Measurements from ENCODE around the gene PAM16.

PAM16 gene

DNA sequence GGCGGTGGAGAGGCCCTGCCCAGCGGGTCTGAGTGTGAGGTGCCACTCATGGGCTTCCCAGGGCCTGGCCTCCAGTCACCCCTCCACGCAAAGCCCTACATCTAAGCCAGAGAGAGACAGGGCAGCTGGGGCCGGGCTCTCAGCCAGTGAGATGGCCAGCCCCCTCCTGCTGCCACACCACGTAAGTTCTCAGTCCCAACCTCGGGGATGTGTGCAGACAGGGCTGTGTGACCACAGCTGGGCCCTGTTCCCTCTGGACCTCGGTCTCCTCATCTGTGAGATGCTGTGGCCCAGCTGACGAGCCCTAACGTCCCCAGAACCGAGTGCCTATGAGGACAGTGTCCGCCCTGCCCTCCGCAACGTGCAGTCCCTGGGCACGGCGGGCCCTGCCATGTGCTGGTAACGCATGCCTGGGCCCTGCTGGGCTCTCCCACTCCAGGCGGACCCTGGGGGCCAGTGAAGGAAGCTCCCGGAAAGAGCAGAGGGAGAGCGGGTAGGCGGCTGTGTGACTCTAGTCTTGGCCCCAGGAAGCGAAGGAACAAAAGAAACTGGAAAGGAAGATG lies 31.8 kb upstream of the PAM16 start:
- Histone ChIP-seq H3K36me3 (ENCODE audit: low read depth) (peaks cover 11% of the 10 kb centered on the region), H3K4me3 (ENCODE audit: severe bottlenecking) (no peak overlapping the region), H3K4me1 (ENCODE audit: insufficient read depth, poor library complexity, severe bottlenecking) (peaks cover 4% of the 10 kb centered on the region), H3K27ac (ENCODE audit: poor library complexity, severe bottlenecking) (no peak overlapping the region), H3K27me3 (ENCODE audit: insufficient read depth, poor library complexity, severe bottlenecking) (no peaks in the 10 kb centered on the region), H3K9me3 (ENCODE audit: severe bottlenecking) (no peaks in the 10 kb centered on the region)
- ATAC-seq (ENCODE audit: low read depth) (no peak), DNase-seq (ENCODE audit: low spot score) (no peak)
- TF ChIP-seq, protein P1, sequence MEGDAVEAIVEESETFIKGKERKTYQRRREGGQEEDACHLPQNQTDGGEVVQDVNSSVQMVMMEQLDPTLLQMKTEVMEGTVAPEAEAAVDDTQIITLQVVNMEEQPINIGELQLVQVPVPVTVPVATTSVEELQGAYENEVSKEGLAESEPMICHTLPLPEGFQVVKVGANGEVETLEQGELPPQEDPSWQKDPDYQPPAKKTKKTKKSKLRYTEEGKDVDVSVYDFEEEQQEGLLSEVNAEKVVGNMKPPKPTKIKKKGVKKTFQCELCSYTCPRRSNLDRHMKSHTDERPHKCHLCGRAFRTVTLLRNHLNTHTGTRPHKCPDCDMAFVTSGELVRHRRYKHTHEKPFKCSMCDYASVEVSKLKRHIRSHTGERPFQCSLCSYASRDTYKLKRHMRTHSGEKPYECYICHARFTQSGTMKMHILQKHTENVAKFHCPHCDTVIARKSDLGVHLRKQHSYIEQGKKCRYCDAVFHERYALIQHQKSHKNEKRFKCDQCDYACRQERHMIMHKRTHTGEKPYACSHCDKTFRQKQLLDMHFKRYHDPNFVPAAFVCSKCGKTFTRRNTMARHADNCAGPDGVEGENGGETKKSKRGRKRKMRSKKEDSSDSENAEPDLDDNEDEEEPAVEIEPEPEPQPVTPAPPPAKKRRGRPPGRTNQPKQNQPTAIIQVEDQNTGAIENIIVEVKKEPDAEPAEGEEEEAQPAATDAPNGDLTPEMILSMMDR (IDR thresholded peaks at IDR 0.05; ENCODE audit: poor library complexity, severe bottlenecking), result no peak

GRCh38 chr16:4381935-4382794 lies 31.0 kb upstream of the PAM16 start:
- Histone ChIP-seq H3K9me3 (ENCODE audit: severe bottlenecking) (no peaks in the 10 kb centered on the region), H3K27ac (ENCODE audit: poor library complexity, severe bottlenecking) (no peak overlapping the region), H3K36me3 (ENCODE audit: low read depth) (peaks cover 11% of the 10 kb centered on the region), H3K4me3 (ENCODE audit: severe bottlenecking) (no peak overlapping the region), H3K27me3 (ENCODE audit: insufficient read depth, poor library complexity, severe bottlenecking) (no peaks in the 10 kb centered on the region), H3K4me1 (ENCODE audit: insufficient read depth, poor library complexity, severe bottlenecking) (peaks cover 7% of the 10 kb centered on the region)
- TF ChIP-seq, protein P1 (IDR thresholded peaks at IDR 0.05; ENCODE audit: poor library complexity, severe bottlenecking), result no peak
- ATAC-seq (ENCODE audit: low read depth) (no peak), DNase-seq (ENCODE audit: low spot score) (no peak)

- Histone ChIP-seq H3K36me3 (ENCODE audit: low read depth) (peaks cover 11% of the 10 kb centered on the region), H3K4me3 (ENCODE audit: severe bottlenecking) (no peak overlapping the region), H3K27me3 (ENCODE audit: insufficient read depth, poor library complexity, severe bottlenecking) (no peaks in the 10 kb centered on the region), H3K9me3 (ENCODE audit: severe bottlenecking) (no peaks in the 10 kb centered on the region), H3K4me1 (ENCODE audit: insufficient read depth, poor library complexity, severe bottlenecking) (peaks cover 15% of the 10 kb centered on the region), H3K27ac (ENCODE audit: poor library complexity, severe bottlenecking) (no peak overlapping the region)
- DNase-seq (ENCODE audit: low spot score) (no peak), ATAC-seq (ENCODE audit: low read depth) (no peak)
- TF ChIP-seq, protein P1 (IDR thresholded peaks at IDR 0.05; ENCODE audit: poor library complexity, severe bottlenecking), result no peak
Measured at GRCh38 chr16:4381072-4381934, 30.2 kb upstream of the PAM16 start.

DNA sequence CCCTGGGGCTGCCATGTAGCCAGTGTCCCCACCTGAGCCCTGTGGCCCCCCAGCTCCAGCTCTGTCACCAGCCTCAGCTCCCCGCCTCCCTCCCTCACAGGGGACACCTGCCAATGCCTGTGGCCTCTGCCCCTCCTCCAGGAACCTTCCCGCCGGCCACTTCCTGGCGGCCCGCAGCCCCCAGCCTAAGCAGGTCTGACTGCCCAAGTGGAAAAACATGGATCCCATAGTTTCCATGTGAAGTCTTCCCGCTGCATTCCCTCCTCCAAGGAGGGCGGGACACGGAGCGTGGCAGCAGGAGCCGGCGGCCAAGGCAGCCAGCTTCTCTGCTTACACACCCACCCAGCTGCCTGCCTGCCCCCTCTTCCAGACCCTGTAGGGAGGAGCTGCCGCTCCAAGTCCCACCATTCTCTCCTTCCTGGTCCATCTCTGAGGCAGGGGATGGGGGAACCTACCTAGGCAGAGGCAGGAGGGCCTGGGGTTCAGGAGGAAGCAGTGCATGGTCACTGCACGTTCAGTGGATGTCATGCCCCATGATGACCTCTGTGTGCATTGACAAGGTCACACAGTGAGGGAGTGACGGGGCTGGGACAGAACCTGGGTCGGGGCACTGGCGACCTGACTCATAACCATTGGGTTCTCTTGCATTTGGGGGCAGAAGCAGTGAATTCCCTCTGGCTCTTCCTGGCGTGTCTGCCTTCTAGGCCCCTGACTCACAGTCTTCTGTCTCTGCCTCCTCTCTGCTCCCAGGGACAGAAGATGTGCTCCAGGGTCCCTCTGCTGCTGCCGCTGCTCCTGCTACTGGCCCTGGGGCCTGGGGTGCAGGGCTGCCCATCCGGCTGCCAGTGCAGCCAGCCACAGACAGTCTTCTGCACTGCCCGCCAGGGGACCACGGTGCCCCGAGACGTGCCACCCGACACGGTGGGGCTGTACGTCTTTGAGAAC lies 29.3 kb upstream of the PAM16 start:
- no peak overlapping the region for H3K27ac ChIP-seq (ENCODE audit: poor library complexity, severe bottlenecking)
- H3K4me3 ChIP-seq (ENCODE audit: severe bottlenecking), result no peak overlapping the region
- no peak for DNase-seq (ENCODE audit: low spot score)
- H3K36me3 ChIP-seq (ENCODE audit: low read depth), result peaks cover 11% of the 10 kb centered on the region
- TF ChIP-seq, protein P1 (IDR thresholded peaks at IDR 0.05; ENCODE audit: poor library complexity, severe bottlenecking), result no peak
- H3K4me1 ChIP-seq (ENCODE audit: insufficient read depth, poor library complexity, severe bottlenecking), result peaks cover 24% of the 10 kb centered on the region
- H3K9me3 ChIP-seq (ENCODE audit: severe bottlenecking), result no peaks in the 10 kb centered on the region
- H3K27me3 ChIP-seq (ENCODE audit: insufficient read depth, poor library complexity, severe bottlenecking), result no peaks in the 10 kb centered on the region
- no peak for ATAC-seq (ENCODE audit: low read depth)

All from RWPE2 (cell line).